Measurements from ENCODE around the gene MACROD2.

The MACROD2 gene

DNA sequence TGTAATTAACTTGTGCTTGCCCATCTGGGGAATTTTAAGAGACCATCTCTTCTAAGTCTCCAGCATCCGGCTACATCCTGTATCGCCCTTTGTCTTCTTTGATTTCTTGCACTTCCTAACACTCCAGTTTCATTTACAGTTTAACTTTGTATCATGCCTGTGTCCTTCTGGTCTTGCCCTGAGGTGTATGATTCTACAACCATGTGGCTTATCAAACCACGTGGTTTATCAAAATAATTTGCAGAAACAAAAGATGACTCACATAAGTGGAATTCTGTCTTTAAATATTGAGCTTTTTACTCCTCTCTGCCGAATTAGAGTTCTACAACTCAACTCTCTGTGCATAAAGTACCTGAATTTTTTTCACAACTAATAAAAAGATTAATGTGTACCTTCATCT, 1997.2 kb downstream of the MACROD2 start:
- TF ChIP-seq, protein P1, sequence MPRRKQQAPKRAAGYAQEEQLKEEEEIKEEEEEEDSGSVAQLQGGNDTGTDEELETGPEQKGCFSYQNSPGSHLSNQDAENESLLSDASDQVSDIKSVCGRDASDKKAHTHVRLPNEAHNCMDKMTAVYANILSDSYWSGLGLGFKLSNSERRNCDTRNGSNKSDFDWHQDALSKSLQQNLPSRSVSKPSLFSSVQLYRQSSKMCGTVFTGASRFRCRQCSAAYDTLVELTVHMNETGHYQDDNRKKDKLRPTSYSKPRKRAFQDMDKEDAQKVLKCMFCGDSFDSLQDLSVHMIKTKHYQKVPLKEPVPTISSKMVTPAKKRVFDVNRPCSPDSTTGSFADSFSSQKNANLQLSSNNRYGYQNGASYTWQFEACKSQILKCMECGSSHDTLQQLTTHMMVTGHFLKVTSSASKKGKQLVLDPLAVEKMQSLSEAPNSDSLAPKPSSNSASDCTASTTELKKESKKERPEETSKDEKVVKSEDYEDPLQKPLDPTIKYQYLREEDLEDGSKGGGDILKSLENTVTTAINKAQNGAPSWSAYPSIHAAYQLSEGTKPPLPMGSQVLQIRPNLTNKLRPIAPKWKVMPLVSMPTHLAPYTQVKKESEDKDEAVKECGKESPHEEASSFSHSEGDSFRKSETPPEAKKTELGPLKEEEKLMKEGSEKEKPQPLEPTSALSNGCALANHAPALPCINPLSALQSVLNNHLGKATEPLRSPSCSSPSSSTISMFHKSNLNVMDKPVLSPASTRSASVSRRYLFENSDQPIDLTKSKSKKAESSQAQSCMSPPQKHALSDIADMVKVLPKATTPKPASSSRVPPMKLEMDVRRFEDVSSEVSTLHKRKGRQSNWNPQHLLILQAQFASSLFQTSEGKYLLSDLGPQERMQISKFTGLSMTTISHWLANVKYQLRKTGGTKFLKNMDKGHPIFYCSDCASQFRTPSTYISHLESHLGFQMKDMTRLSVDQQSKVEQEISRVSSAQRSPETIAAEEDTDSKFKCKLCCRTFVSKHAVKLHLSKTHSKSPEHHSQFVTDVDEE (CRISPR knock-in tag; IDR thresholded peaks at IDR 0.05): no peak
- ATAC-seq: no peak

DNA sequence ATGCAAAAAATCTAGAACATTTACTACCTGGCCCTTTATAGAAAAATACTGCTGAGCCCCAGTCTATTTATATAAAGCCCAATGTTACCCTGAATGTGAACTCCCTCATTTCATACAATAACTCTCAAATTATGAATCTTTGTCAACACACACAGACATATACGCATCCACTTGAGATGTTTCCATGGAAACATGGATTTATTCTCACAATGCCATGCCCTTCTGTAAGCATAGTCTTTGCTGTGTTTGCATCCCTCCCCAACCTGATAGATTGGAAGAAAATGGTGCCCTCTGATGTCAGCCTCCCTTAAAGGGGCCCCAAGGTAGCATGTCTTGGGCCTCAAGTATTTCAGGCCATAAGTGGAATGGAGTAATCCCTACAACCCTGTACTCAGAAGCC, 2004.8 kb downstream of the MACROD2 start:
- ATAC-seq: no peak
- TF ChIP-seq, protein P2, sequence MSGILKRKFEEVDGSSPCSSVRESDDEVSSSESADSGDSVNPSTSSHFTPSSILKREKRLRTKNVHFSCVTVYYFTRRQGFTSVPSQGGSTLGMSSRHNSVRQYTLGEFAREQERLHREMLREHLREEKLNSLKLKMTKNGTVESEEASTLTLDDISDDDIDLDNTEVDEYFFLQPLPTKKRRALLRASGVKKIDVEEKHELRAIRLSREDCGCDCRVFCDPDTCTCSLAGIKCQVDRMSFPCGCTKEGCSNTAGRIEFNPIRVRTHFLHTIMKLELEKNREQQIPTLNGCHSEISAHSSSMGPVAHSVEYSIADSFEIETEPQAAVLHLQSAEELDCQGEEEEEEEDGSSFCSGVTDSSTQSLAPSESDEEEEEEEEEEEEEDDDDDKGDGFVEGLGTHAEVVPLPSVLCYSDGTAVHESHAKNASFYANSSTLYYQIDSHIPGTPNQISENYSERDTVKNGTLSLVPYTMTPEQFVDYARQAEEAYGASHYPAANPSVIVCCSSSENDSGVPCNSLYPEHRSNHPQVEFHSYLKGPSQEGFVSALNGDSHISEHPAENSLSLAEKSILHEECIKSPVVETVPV (CRISPR knock-in tag; IDR thresholded peaks at IDR 0.05): no peak
- TF ChIP-seq ZFP3 (CRISPR knock-in tag; IDR thresholded peaks at IDR 0.05): no peak
- TF ChIP-seq ZNF70 (CRISPR knock-in tag; IDR thresholded peaks at IDR 0.05): no peak
- TF ChIP-seq, protein P3, sequence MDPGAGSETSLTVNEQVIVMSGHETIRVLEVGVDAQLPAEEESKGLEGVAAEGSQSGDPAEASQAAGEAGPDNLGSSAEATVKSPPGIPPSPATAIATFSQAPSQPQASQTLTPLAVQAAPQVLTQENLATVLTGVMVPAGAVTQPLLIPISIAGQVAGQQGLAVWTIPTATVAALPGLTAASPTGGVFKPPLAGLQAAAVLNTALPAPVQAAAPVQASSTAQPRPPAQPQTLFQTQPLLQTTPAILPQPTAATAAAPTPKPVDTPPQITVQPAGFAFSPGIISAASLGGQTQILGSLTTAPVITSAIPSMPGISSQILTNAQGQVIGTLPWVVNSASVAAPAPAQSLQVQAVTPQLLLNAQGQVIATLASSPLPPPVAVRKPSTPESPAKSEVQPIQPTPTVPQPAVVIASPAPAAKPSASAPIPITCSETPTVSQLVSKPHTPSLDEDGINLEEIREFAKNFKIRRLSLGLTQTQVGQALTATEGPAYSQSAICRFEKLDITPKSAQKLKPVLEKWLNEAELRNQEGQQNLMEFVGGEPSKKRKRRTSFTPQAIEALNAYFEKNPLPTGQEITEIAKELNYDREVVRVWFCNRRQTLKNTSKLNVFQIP (CRISPR knock-in tag; IDR thresholded peaks at IDR 0.05; ENCODE audit: borderline replicate concordance, low read depth): no peak
- TF ChIP-seq PPARA (CRISPR knock-in tag; IDR thresholded peaks at IDR 0.05; ENCODE audit: borderline replicate concordance): no peak
- no peak for TF ChIP-seq ESRRG (CRISPR knock-in tag; IDR thresholded peaks at IDR 0.05)
- no peak for TF ChIP-seq TCF4 (CRISPR knock-in tag; IDR thresholded peaks at IDR 0.05; ENCODE audit: borderline replicate concordance)
- no peak for TF ChIP-seq OSR1 (CRISPR knock-in tag; IDR thresholded peaks at IDR 0.05)
- TF ChIP-seq GLIS3 (CRISPR knock-in tag; IDR thresholded peaks at IDR 0.05): no peak
- TF ChIP-seq TOX (CRISPR knock-in tag; IDR thresholded peaks at IDR 0.05; ENCODE audit: borderline replicate concordance): no peak
- TF ChIP-seq ZNF8 (CRISPR knock-in tag; IDR thresholded peaks at IDR 0.05): no peak
- TF ChIP-seq ZC3H10 (CRISPR knock-in tag; IDR thresholded peaks at IDR 0.05): no peak
- TF ChIP-seq, protein P1 (CRISPR knock-in tag; IDR thresholded peaks at IDR 0.05): no peak
- TF ChIP-seq RARB (CRISPR knock-in tag; IDR thresholded peaks at IDR 0.05): no peak
- no peak for TF ChIP-seq ARNTL (CRISPR knock-in tag; IDR thresholded peaks at IDR 0.05; ENCODE audit: borderline replicate concordance, low read depth)
- TF ChIP-seq, protein P4, sequence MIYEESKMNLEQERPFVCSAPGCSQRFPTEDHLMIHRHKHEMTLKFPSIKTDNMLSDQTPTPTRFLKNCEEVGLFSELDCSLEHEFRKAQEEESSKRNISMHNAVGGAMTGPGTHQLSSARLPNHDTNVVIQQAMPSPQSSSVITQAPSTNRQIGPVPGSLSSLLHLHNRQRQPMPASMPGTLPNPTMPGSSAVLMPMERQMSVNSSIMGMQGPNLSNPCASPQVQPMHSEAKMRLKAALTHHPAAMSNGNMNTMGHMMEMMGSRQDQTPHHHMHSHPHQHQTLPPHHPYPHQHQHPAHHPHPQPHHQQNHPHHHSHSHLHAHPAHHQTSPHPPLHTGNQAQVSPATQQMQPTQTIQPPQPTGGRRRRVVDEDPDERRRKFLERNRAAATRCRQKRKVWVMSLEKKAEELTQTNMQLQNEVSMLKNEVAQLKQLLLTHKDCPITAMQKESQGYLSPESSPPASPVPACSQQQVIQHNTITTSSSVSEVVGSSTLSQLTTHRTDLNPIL (CRISPR knock-in tag; IDR thresholded peaks at IDR 0.05; ENCODE audit: low read depth): no peak
- no peak for TF ChIP-seq ISL1 (CRISPR knock-in tag; IDR thresholded peaks at IDR 0.05)
- TF ChIP-seq ZFP30 (CRISPR knock-in tag; IDR thresholded peaks at IDR 0.05): no peak

DNA sequence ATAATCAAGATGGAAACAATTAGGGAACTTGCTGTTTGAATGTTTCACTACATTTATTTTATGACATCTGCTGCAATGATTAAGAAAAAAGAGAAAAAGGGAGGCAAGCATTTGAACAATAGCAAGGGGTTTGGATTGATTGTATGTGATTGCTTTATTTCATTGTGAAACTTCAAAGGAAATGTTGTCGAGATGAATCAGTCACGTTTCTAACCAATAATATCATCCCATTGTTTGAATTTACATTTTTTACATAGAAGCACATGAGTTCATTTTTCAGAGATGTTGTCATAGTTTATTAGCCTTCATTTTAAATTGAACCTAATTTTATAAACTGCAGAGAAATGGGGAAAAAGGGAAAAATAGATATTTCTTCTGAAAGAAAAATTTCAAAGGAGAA, 2006.0 kb downstream of the MACROD2 start:
- no peak for ATAC-seq
- TF ChIP-seq, protein P3 (CRISPR knock-in tag; IDR thresholded peaks at IDR 0.05; ENCODE audit: borderline replicate concordance, low read depth): no peak
- TF ChIP-seq, protein P4 (CRISPR knock-in tag; IDR thresholded peaks at IDR 0.05; ENCODE audit: low read depth): no peak
- TF ChIP-seq ISL1 (CRISPR knock-in tag; IDR thresholded peaks at IDR 0.05): no peak
- TF ChIP-seq RARB (CRISPR knock-in tag; IDR thresholded peaks at IDR 0.05): no peak
- TF ChIP-seq BACH2 (CRISPR knock-in tag; IDR thresholded peaks at IDR 0.05; ENCODE audit: borderline replicate concordance): no peak
- no peak for TF ChIP-seq ZFP30 (CRISPR knock-in tag; IDR thresholded peaks at IDR 0.05)
- TF ChIP-seq ZFP3 (CRISPR knock-in tag; IDR thresholded peaks at IDR 0.05): no peak
- TF ChIP-seq, protein P1 (CRISPR knock-in tag; IDR thresholded peaks at IDR 0.05): no peak
- no peak for TF ChIP-seq PPARA (CRISPR knock-in tag; IDR thresholded peaks at IDR 0.05; ENCODE audit: borderline replicate concordance)
- TF ChIP-seq TCF4 (CRISPR knock-in tag; IDR thresholded peaks at IDR 0.05; ENCODE audit: borderline replicate concordance): no peak
- TF ChIP-seq ESRRG (CRISPR knock-in tag; IDR thresholded peaks at IDR 0.05): no peak
- TF ChIP-seq ARNTL (CRISPR knock-in tag; IDR thresholded peaks at IDR 0.05; ENCODE audit: borderline replicate concordance, low read depth): no peak
